Motor neuron (in vitro differentiated cells): ENCODE measurements around the gene SYTL3. TPM values are rescaled to one million over a fixed set of nuclear protein-coding genes. Genes with fewer than 3 reads are reported as not detected.
"Not testable (repeated sequence)": the region's sequence is repeated elsewhere in the genome, so short reads cannot be mapped to it uniquely, and the experiment has no call there.

Source experiments
- ATAC-seq, 8 experiments: fragments of 200-7000 bp; cut with Tn5 transposase; replicated peaks in 6 of 8; 2 replicates each; pipeline ENCODE4 v1.8.0; 2021; ENCODE audit warnings: mild to moderate bottlenecking in 8 of 8, moderate library complexity in 8 of 8
- H3K27ac ChIP-seq, 2 donors: fragments of 250-450 bp; sonication (Bioruptor Pico); 2 replicates each; pipeline ENCODE4 v1.9.0; 2021; ENCODE audit warnings: antibody characterized with exemption in 2 of 2, mild to moderate bottlenecking in 2 of 2, moderate library complexity in 1 of 2
- H3K4me1 ChIP-seq, 2 donors: fragments of 250-450 bp; sonication (Bioruptor Pico); replicated peaks in 1 of 2; 2 replicates each; pipeline ENCODE4 v1.6.1; 2021; ENCODE audit warnings: antibody characterized with exemption in 2 of 2, mild to moderate bottlenecking in 2 of 2, moderate library complexity in 1 of 2
- H3K4me3 ChIP-seq, 5 donors: fragments of 250-450 bp; sonication (Bioruptor Pico); 2 replicates each; pipeline ENCODE4 v1.9.0; 2021; ENCODE audit warnings: antibody characterized with exemption in 5 of 5, mild to moderate bottlenecking in 5 of 5, moderate library complexity in 4 of 5
- WGBS, 10 experiments: fragments of 450-650 bp; shearing (Covaris generic); methylation state at CpG; one replicate each; pipeline ENCODE4 v1.0.0; 2022; 5-methylcytosine and 5-hydroxymethylcytosine counted together
- in situ Hi-C, 9 experiments: fragments of 400-800 bp; cut with MboI; loops; one replicate each; pipeline ENCODE4 v1.15.0; 2021; ENCODE audit warnings: low sequenced_read_pairs in 9 of 9, low pct_unique_long_range_greater_than_20kb in 2 of 9; ENCODE audit not compliant: unreplicated experiment in 9 of 9
- total RNA-seq, 8 experiments: library from RNA; unstranded; fragments of 300-600 nt; gene quantifications; 2 replicates each; pipeline versions ENCODE4 v1.2.3 to v1.2.4, GENCODE V29; 2022

SYTL3 gene
- total RNA-seq, 8 experiments from 2014 or later, result 0.52 to 15.5 (median 1.3) TPM

GRCh38 chr6:158666628-158667359, 16.9 kb downstream of the SYTL3 start:
- H3K4me1 ChIP-seq, result peaks cover 6 to 11% of the 10 kb centered on the region in 2 donors
- no peak overlapping the region for H3K27ac ChIP-seq
- no peak overlapping the region for H3K4me3 ChIP-seq
- in situ Hi-C loops, result no loop called here
- WGBS, 10 experiments, result 60 to 93% (median 85%) methylated on average over 1 to 11 of the region's 14 CpGs
- no peak for ATAC-seq

GRCh38 chr6:158667360-158667981, 17.6 kb downstream of the SYTL3 start:
- WGBS, 10 experiments, result 79 to 100% (median 92%) methylated on average over 1 to 5 of the region's 8 CpGs
- Histone ChIP-seq H3K4me1 (peaks cover 6 to 11% of the 10 kb centered on the region in 2 donors), H3K4me3 (no peak overlapping the region), H3K27ac (no peak overlapping the region)
- no peak for ATAC-seq
- in situ Hi-C loops, result no loop called here

GRCh38 chr6:158668707-158669103, 18.9 kb downstream of the SYTL3 start:
- no peak overlapping the region for H3K4me3 ChIP-seq
- 56 to 90% (median 72%) methylated on average over 2 to 7 of the region's 7 CpGs for WGBS, 10 experiments
- H3K27ac ChIP-seq, result no peak overlapping the region
- in situ Hi-C loops, result no loop called here
- no peak for ATAC-seq
- peaks cover 0 to under 1% of the 10 kb centered on the region in 2 donors for H3K4me1 ChIP-seq

- no peak for ATAC-seq
- in situ Hi-C loops, result no loop called here
- WGBS, 10 experiments, result 52 to 100% (median 70%) methylated on average over 1 to 7 of the region's 7 CpGs
- no peak overlapping the region for H3K27ac ChIP-seq
- no peak overlapping the region for H3K4me3 ChIP-seq
- H3K4me1 ChIP-seq, result no peaks in the 10 kb centered on the region
These were observed 19.5 kb downstream of the SYTL3 start for GRCh38 chr6:158669145-158670035.

GRCh38 chr6:158672119-158672518, 22.3 kb downstream of the SYTL3 start:
- 71 to 100% (median 84%) methylated on average over 3 to 8 of the region's 8 CpGs for WGBS, 10 experiments
- ATAC-seq, in situ Hi-C loops: not testable (repeated sequence)

GRCh38 chr6:158672726-158673125, 22.9 kb downstream of the SYTL3 start:
- WGBS, 10 experiments, result 96 to 100% (median 100%) methylated on average over 1 to 5 of the region's 6 CpGs; no CpG with 5 or more reads in 5 of the 10 experiments
- Histone ChIP-seq H3K27ac (no peak overlapping the region), H3K4me1 (no peaks in the 10 kb centered on the region), H3K4me3 (no peak overlapping the region)
- in situ Hi-C loops, result no loop called here
- no peak for ATAC-seq

More at GRCh38 chr6:158672119-158672518, 22.3 kb downstream of the SYTL3 start:
- not testable (repeated sequence) for H3K4me3 ChIP-seq, H3K4me1 ChIP-seq, H3K27ac ChIP-seq

GRCh38 chr6:158674342-158675131, 24.7 kb downstream of the SYTL3 start:
- 73 to 100% (median 85%) methylated on average over 1 to 11 of the region's 14 CpGs; no CpG with 5 or more reads in 4 of the 10 experiments for WGBS, 10 experiments
- ATAC-seq, result peak in 3 of 8 experiments; percentile 81 to 91 (median 83)
- in situ Hi-C loops, result loop anchor here in 3 of 9 experiments (25.0 kb wide), 1 partner anchor 462 kb away; no protein-coding TSS in a partner anchor
- H3K4me1 ChIP-seq, result peaks cover 0 to 2% of the 10 kb centered on the region in 2 donors
- H3K27ac ChIP-seq, result no peak overlapping the region
- no peak overlapping the region for H3K4me3 ChIP-seq

- not testable (repeated sequence) for H3K4me1 ChIP-seq, H3K4me3 ChIP-seq, H3K27ac ChIP-seq, ATAC-seq
- in situ Hi-C loops, result loop anchor here in 3 of 9 experiments (25.0 kb wide), 1 partner anchor 465 kb away; no protein-coding TSS in a partner anchor
- WGBS, 10 experiments, result 80 to 100% (median 83%) methylated on average over 1 of the region's 3 CpGs; no CpG with 5 or more reads in 7 of the 10 experiments
These were observed 27.2 kb downstream of the SYTL3 start for GRCh38 chr6:158677094-158677493.

GRCh38 chr6:158677906-158678578, 28.2 kb downstream of the SYTL3 start:
- peaks cover 0 to 2% of the 10 kb centered on the region in 2 donors for H3K4me1 ChIP-seq
- peak in 3 of 8 experiments; percentile 21 to 66 (median 55) for ATAC-seq
- no peak overlapping the region for H3K27ac ChIP-seq
- H3K4me3 ChIP-seq, result no peak overlapping the region
- WGBS, 10 experiments, result 10 to 100% (median 60%) methylated on average over 1 to 9 of the region's 11 CpGs
- in situ Hi-C loops, result loop anchor here in 3 of 9 experiments (25.0 kb wide), 1 partner anchor 466 kb away; no protein-coding TSS in a partner anchor

- peak in 3 of 8 experiments; percentile 42 to 62 (median 60) for ATAC-seq
- H3K4me1 ChIP-seq, result peaks cover 0 to 2% of the 10 kb centered on the region in 2 donors
- WGBS, 10 experiments, result 70 to 100% (median 100%) methylated on average over 2 of the region's 2 CpGs; no CpG with 5 or more reads in 4 of the 10 experiments
- H3K27ac ChIP-seq, result no peak overlapping the region
- in situ Hi-C loops, result loop anchor here in 3 of 9 experiments (25.0 kb wide), 1 partner anchor 468 kb away; no protein-coding TSS in a partner anchor
- no peak overlapping the region for H3K4me3 ChIP-seq
These were observed 30.2 kb downstream of the SYTL3 start for GRCh38 chr6:158680015-158680414.

- Histone ChIP-seq H3K27ac (no peak overlapping the region), H3K4me1 (peaks cover 0 to 2% of the 10 kb centered on the region in 2 donors), H3K4me3 (no peak overlapping the region)
- no peak for ATAC-seq
- 80 to 100% (median 94%) methylated on average over 1 to 6 of the region's 6 CpGs; no CpG with 5 or more reads in 2 of the 10 experiments for WGBS, 10 experiments
- in situ Hi-C loops, result loop anchor here in 3 of 9 experiments (25.0 kb wide), 1 partner anchor 468 kb away; no protein-coding TSS in a partner anchor
These were observed 30.6 kb downstream of the SYTL3 start for GRCh38 chr6:158680481-158680880.
